HG03045 (cell line): ENCODE results near the gene TNFRSF18.

Experiments used
- ATAC-seq: cut with Tn5 transposase; IDR thresholded peaks from one replicate; pipeline ENCODE4 v1.9.1; 2021; ENCODE audit warnings: mild to moderate bottlenecking, moderate library complexity; ENCODE audit not compliant: unreplicated experiment

TNFRSF18 gene

DNA sequence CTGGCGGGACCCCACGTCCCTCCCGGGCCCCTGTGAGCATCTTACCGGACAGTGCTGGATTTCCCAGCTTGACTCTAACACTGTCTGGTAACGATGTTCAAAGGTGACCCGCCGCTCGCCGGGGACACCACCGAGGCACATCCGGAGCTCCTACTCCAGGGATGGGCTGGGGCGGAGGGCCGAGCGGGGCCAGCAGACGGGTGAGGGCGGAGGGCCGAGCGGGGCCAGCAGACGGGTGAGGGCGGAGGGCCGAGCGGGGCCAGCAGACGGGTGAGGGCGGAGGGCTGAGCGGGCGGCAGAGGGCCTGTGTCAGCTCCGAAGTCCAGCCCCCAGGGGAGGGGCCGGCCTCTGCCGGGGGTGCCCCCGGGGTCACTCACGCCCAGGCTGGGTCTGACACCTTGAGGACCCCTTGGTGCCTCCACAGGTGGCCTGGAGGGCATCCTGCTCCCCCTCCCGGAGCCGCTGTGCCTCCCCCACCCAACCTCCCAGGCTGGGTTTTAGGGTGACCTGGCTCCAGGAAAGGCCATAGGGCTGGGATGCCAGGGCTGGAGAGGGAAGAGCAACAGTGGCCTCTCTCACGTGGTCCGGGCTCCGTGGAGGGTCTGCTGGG lies 38.4 kb downstream of the TNFRSF18 start:
- ATAC-seq: no peak

- ATAC-seq: no peak
These were observed 39.0 kb downstream of the TNFRSF18 start for GRCh38 chr1:1167398-1167821.

GRCh38 chr1:1166642-1167397 lies 39.6 kb downstream of the TNFRSF18 start:
- ATAC-seq: no peak

GRCh38 chr1:1165900-1166421 lies 40.4 kb downstream of the TNFRSF18 start:
- no peak for ATAC-seq

GRCh38 chr1:1165485-1165884 lies 40.9 kb downstream of the TNFRSF18 start:
- no peak for ATAC-seq

DNA sequence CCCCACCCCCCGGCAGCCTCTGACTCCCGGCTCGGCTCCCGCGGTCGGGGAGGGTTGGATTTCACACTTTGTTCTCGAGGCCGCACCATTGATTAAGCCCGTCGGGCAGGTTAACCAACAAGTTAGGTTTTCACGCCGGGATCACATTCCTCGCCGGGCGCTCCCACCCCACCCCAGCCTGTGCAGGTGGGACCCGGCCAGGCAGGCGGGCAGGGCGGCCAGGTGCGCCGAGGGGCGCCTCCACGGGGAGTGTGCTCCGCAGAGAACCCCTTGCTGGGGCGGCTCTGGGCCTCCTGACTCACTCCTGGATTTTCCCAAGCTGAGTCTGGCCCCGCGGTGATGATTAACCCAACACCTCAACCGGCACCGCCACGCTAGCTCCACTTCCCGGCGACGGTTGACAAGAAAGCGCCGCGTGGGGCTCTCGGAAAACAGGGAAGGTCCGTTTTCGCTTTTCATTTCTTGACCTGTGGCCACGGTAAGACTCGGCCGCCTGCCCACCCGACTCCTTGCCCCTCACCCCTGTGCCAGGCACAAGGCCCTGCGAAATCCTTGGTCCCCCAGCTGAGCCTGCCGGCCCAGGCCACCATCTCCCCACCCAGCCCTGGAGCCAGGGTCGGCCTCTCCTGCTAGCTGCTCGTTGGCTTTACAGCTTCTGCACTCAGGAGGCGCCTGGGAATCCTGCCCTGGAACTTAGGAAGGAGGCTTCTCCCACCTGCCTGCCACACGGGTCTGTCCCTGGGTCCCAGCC lies 41.5 kb downstream of the TNFRSF18 start:
- no peak for ATAC-seq

GRCh38 chr1:1164361-1164700 lies 42.1 kb downstream of the TNFRSF18 start:
- no peak for ATAC-seq

GRCh38 chr1:1163538-1164070 lies 42.8 kb downstream of the TNFRSF18 start:
- ATAC-seq: no peak

DNA sequence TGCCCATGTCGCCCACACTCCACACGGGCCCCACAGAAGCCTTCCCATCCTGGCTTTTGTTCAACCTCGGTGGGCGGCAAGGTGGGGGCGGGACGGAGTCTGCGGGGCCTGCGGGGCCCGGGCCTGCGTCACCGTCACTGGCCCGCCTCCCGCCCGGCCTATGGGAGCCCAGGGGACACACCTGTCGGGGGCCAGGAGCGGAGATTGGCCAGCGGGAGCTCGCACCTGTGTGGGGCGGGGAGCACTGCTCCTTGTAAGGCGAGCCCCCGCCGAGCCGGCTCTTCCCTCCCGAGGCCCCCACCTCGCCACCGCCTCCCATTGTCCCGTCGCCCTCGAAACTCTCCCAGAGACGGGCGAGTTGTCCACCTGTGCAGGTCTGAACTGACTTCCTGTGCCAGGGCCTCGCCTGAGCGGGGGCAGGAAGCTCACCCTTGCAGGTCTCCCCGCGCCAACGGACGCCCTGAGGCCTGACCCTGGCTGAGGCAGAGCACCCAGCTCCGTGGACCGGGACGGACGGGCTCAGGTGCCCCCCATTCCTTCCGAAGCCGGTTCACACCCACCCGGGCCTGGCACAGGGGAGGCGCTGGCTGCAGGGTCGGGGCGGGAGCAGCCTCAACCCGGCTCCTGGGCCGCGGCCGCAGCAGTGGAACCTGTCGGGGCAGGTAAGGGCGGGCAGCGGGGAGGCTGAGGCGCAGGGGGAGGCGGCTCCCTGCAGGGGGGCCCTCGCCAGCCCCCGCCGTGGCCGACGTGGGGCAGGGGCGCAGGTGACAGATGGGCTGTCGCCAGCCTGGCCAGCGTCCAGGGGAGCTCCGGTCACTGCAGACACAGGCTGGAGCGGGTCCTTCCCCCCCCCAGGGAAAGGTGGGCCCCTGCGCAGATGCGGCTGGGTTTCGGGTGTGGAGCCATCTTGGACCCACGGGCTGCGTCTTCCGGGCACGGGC lies 43.5 kb downstream of the TNFRSF18 start:
- ATAC-seq: no peak

GRCh38 chr1:1161683-1162079 lies 44.7 kb downstream of the TNFRSF18 start:
- no peak for ATAC-seq

DNA sequence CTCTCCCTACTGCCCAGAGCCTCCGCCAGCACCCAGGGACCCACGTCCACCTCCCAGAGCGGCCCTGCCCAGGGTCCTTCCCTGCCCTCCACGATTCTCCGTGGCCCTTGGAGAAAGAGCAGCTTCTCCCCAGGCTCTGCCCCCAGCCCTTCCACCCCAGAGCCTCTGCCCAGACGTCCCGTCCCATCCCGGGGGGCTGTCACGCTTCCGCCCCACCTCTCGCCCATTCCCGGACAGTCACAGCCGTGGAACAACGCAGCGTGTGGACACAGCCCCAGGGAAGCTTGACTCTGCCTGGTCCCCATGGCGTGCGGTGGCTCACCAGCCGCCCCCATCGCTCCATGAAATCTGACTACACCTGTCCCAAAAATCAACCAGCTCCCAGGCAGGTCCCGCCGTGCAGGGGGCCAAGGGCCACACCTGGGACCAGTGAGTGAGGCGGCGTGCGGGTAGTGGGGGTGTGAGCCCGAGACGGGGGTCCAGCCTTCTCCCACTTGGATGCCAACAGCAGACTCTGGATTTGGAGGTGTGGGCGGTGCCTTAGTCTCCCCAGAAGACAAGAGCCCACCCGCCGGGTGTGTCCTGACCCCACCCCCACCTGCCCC lies 45.2 kb downstream of the TNFRSF18 start:
- no peak for ATAC-seq

DNA sequence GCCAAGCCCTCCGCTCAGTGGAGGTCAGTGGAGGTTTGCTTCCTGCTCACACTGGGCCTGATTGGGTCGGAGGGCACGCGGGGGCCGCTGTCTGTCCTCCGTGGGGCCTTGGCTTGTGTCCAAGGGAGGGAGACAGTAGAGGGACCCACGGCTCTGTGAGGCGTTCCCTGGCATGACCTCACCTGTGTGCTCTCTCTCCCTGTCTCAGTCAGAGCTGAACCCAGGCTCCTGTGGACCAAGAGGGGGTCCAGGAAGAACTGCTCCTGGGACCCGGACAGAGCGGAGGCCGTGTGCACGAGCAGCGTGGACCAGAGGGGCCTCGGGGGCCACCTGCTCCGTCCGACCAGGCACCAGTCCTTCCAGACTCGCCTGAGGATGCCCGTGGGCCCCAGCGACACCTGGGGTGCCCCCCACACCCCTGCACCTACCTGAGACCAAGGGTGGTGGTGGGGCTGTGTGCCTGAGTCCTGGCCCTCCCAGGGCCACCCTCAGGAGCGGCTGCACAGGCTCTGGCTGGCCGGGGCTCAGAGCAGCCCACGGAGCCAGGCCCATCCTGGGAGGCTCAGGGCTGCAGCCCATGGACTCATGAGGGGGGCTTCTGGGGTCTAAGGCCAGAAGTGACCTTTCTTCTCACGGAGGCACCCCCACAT lies 46.0 kb downstream of the TNFRSF18 start:
- ATAC-seq: no peak

GRCh38 chr1:1157914-1158710 lies 48.3 kb downstream of the TNFRSF18 start:
- ATAC-seq: peak; percentile 40

- peak; percentile 53 for ATAC-seq
These were observed 48.9 kb downstream of the TNFRSF18 start for GRCh38 chr1:1157426-1157913.

- ATAC-seq: no peak
These were observed 49.4 kb downstream of the TNFRSF18 start for GRCh38 chr1:1157033-1157365.

DNA sequence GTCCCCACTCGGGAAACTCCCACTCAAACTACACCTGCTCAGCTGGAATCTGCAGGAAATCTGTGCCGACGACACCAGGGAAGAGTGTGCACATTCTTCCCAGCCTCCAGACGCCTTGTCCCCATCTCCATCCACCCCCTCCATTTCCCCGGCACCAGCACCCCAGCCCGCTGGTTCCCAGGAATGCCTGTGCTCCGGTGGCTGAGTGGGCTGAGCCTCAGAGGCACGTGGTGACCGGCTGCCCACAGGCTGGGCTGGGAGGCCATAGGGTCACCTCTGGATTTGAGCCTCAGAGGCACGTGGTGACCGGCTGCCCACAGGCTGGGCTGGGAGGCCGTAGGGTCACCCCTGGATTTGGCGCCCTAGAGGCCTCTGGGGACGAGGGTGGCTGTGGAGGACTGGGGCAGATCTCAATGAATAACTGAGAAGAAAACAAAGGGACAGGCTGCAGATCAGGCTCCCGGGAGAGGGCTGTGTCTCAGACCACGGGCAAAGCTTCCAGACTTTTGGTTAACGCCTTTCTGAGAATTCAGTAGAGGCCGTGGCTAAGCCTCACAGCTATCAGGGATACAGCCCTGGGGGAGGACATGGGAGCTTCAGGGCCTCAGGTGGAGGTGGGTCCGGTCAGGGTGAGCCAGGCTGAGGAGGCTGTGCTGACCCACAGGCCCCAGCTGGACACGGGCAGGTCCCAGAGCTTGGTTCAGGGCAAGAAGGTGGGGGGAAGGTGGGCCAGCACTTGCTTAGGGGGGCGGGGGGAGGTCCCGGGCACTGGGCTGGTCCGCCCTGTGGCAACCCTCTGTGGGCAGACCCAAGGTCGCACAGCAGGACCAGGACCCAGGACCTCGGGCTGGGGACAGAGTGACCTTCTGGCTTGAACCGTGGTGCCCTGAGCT lies 50.0 kb downstream of the TNFRSF18 start:
- no peak for ATAC-seq

GRCh38 chr1:1155258-1155657 lies 51.1 kb downstream of the TNFRSF18 start:
- ATAC-seq: no peak

- no peak for ATAC-seq
These were observed 52.5 kb downstream of the TNFRSF18 start for GRCh38 chr1:1153874-1154273.
